Measurements from ENCODE around the gene CLCN1.

DNA sequence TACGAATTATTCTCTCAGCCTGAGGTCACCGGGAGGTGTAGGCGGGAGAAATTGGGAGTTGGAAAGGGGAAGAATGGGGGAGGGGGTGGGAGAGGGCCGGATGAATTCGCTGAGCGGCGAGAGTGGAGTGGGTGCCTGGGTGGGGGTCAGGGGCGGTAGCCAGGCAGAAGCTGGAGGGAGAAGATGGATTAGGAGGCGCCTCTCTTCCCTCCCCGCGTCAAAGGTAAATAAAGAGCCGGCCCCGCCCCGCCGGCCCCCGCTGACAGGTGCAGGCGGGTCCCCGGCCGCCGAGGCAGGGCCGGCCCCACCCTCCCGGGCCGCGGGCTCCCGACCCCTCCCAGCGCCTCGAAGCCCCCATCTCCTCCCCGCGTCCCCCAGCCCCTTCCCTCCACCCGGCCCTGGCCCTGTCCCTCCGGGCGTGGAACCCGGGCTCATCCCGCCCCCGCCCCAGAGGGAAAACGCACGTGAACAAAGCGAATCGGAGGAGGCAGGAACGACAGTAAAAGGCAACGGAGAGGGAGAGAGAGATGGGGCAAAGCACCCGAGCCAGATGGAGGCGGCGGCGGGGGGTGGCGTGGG is 45.7 kb downstream of the CLCN1 start:
- TF ChIP-seq, protein P1, sequence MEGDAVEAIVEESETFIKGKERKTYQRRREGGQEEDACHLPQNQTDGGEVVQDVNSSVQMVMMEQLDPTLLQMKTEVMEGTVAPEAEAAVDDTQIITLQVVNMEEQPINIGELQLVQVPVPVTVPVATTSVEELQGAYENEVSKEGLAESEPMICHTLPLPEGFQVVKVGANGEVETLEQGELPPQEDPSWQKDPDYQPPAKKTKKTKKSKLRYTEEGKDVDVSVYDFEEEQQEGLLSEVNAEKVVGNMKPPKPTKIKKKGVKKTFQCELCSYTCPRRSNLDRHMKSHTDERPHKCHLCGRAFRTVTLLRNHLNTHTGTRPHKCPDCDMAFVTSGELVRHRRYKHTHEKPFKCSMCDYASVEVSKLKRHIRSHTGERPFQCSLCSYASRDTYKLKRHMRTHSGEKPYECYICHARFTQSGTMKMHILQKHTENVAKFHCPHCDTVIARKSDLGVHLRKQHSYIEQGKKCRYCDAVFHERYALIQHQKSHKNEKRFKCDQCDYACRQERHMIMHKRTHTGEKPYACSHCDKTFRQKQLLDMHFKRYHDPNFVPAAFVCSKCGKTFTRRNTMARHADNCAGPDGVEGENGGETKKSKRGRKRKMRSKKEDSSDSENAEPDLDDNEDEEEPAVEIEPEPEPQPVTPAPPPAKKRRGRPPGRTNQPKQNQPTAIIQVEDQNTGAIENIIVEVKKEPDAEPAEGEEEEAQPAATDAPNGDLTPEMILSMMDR (IDR thresholded peaks at IDR 0.05 in 8 of 11, conservative IDR thresholded peaks at IDR 0.05 in 3 of 11), result no peak
- no peak for TF ChIP-seq POLR2A (IDR thresholded peaks at IDR 0.05)
- TF ChIP-seq POLR2AphosphoS5 (IDR thresholded peaks at IDR 0.05), result no peak
